SK-N-SH treated with all-trans-retinoic acid at 6 μM for 48 hours (cell line): Measurements from ENCODE around the gene PARVG.

Experiments used
- ATAC-seq: fragments of 200-7000 bp; cut with Tn5 transposase; 3 replicates; pipeline ENCODE4 v1.9.1; 2020; ENCODE audit warnings: mild to moderate bottlenecking, moderate library complexity
- BACH2 ChIP-seq: fragments of 250-450 bp; sonication (Bioruptor Pico); IDR thresholded peaks from 2 replicates; pipeline ENCODE4 v1.9.0; 2021; ENCODE audit warnings: mild to moderate bottlenecking, borderline replicate concordance
- CREB5 ChIP-seq: fragments of 250-450 bp; sonication (Bioruptor Pico); IDR thresholded peaks from 2 replicates; pipeline ENCODE4 v1.5.1; 2020; ENCODE audit warnings: low read depth, mild to moderate bottlenecking, moderate library complexity
- CSDC2 ChIP-seq: fragments of 250-450 bp; sonication (Bioruptor Pico); IDR thresholded peaks from 2 replicates; pipeline ENCODE4 v1.5.0; 2020; ENCODE audit warnings: mild to moderate bottlenecking, moderate library complexity
- CSRNP3 ChIP-seq: fragments of 250-450 bp; sonication (Bioruptor Pico); IDR thresholded peaks from 2 replicates; pipeline ENCODE4 v1.5.1; 2021; ENCODE audit warnings: mild to moderate bottlenecking, moderate library complexity
- ESRRG ChIP-seq: fragments of 250-450 bp; sonication (Bioruptor Pico); IDR thresholded peaks from 2 replicates; pipeline ENCODE4 v1.6.1; 2021; ENCODE audit warnings: mild to moderate bottlenecking
- GLIS3 ChIP-seq: fragments of 250-450 bp; sonication (Bioruptor Pico); IDR thresholded peaks from 2 replicates; pipeline ENCODE4 v1.5.0; 2020; ENCODE audit warnings: mild to moderate bottlenecking, moderate library complexity
- ISL1 ChIP-seq: fragments of 250-450 bp; sonication (Bioruptor Pico); IDR thresholded peaks from 2 replicates; pipeline ENCODE4 v2.1.2; 2022; ENCODE audit warnings: mild to moderate bottlenecking, moderate library complexity
- OSR1 ChIP-seq: fragments of 250-450 bp; sonication (Bioruptor Pico); IDR thresholded peaks from 2 replicates; pipeline ENCODE4 v1.8.0; 2022; ENCODE audit warnings: moderate library complexity, mild to moderate bottlenecking, inconsistent platforms
- PATZ1 ChIP-seq: fragments of 250-450 bp; sonication (Bioruptor Pico); IDR thresholded peaks from 2 replicates; pipeline ENCODE4 v1.8.0; 2020; ENCODE audit warnings: mild to moderate bottlenecking, moderate library complexity, borderline replicate concordance
- POU6F1 ChIP-seq: fragments of 250-450 bp; sonication (Bioruptor Pico); IDR thresholded peaks from 2 replicates; pipeline ENCODE4 v1.8.0; 2021; ENCODE audit warnings: low read depth, mild to moderate bottlenecking, moderate library complexity, borderline replicate concordance
- PPARA ChIP-seq: fragments of 250-450 bp; sonication (Bioruptor Pico); IDR thresholded peaks from 2 replicates; pipeline ENCODE4 v1.5.0; 2020; ENCODE audit warnings: mild to moderate bottlenecking, borderline replicate concordance
- RARB ChIP-seq: fragments of 250-450 bp; sonication (Bioruptor Pico); IDR thresholded peaks from 2 replicates; pipeline ENCODE4 v1.8.0; 2021; ENCODE audit warnings: mild to moderate bottlenecking, moderate library complexity
- SNAI2 ChIP-seq: fragments of 250-450 bp; sonication (Bioruptor Pico); IDR thresholded peaks from 2 replicates; pipeline ENCODE4 v1.5.0; 2020; ENCODE audit warnings: mild to moderate bottlenecking, moderate library complexity
- TCF4 ChIP-seq: fragments of 250-450 bp; sonication (Bioruptor Pico); IDR thresholded peaks from 2 replicates; pipeline ENCODE4 v1.8.0; 2021; ENCODE audit warnings: mild to moderate bottlenecking, moderate library complexity, borderline replicate concordance
- TOX ChIP-seq: fragments of 250-450 bp; sonication (Bioruptor Pico); IDR thresholded peaks from 2 replicates; pipeline ENCODE4 v1.8.0; 2021; ENCODE audit warnings: mild to moderate bottlenecking, moderate library complexity, borderline replicate concordance
- TSHZ2 ChIP-seq: fragments of 250-450 bp; sonication (Bioruptor Pico); IDR thresholded peaks from 2 replicates; pipeline ENCODE4 v1.5.0; 2020; ENCODE audit warnings: mild to moderate bottlenecking, moderate library complexity
- ZC3H10 ChIP-seq: fragments of 250-450 bp; sonication (Bioruptor Pico); IDR thresholded peaks from 2 replicates; pipeline ENCODE4 v1.5.1; 2021; ENCODE audit warnings: mild to moderate bottlenecking, moderate library complexity
- ZFP30 ChIP-seq: fragments of 450-650 bp; formaldehyde crosslinking; IDR thresholded peaks from 2 replicates; pipeline ENCODE4 v1.5.0; 2022; ENCODE audit warnings: mild to moderate bottlenecking, moderate library complexity
- ZNF565 ChIP-seq: fragments of 450-650 bp; formaldehyde crosslinking; conservative IDR thresholded peaks from 2 replicates; pipeline ENCODE4 v1.5.0; 2020; ENCODE audit warnings: low read depth, mild to moderate bottlenecking, moderate library complexity
- ZNF70 ChIP-seq: fragments of 450-650 bp; formaldehyde crosslinking; IDR thresholded peaks from 2 replicates; pipeline ENCODE4 v1.5.0; 2020; ENCODE audit warnings: mild to moderate bottlenecking, moderate library complexity
- ZNF8 ChIP-seq: fragments of 450-650 bp; formaldehyde crosslinking; IDR thresholded peaks from 2 replicates; pipeline ENCODE4 v1.5.0; 2020; ENCODE audit warnings: mild to moderate bottlenecking, moderate library complexity

Gene PARVG

GRCh38 chr22:44165286-44165874, 15.3 kb upstream of the PARVG start:
- ATAC-seq = no peak
- no peak for TF ChIP-seq ZNF565 (CRISPR knock-in tag)
- no peak for TF ChIP-seq CREB5 (CRISPR knock-in tag)
- TF ChIP-seq GLIS3 (CRISPR knock-in tag) = no peak
- no peak for TF ChIP-seq SNAI2
- no peak for TF ChIP-seq TOX (CRISPR knock-in tag)
- TF ChIP-seq TSHZ2 (CRISPR knock-in tag) = no peak
- TF ChIP-seq POU6F1 (CRISPR knock-in tag) = no peak
- no peak for TF ChIP-seq ESRRG (CRISPR knock-in tag)
- TF ChIP-seq BACH2 (CRISPR knock-in tag) = no peak
- no peak for TF ChIP-seq ISL1 (CRISPR knock-in tag)
- TF ChIP-seq ZNF70 (CRISPR knock-in tag) = no peak
- no peak for TF ChIP-seq PATZ1
- TF ChIP-seq OSR1 (CRISPR knock-in tag) = no peak
- no peak for TF ChIP-seq PPARA
- TF ChIP-seq ZFP30 = no peak
- TF ChIP-seq RARB (CRISPR knock-in tag) = no peak
- TF ChIP-seq CSRNP3 (CRISPR knock-in tag) = no peak
- TF ChIP-seq ZNF8 (CRISPR knock-in tag) = no peak

- no peak for TF ChIP-seq BACH2 (CRISPR knock-in tag)
- no peak for TF ChIP-seq SNAI2
- TF ChIP-seq RARB (CRISPR knock-in tag) = no peak
- TF ChIP-seq PPARA = no peak
- TF ChIP-seq TCF4 (CRISPR knock-in tag) = no peak
- no peak for TF ChIP-seq CSDC2 (CRISPR knock-in tag)
- no peak for TF ChIP-seq ZNF70 (CRISPR knock-in tag)
- TF ChIP-seq CREB5 (CRISPR knock-in tag) = no peak
- no peak for TF ChIP-seq CSRNP3 (CRISPR knock-in tag)
- no peak for TF ChIP-seq ZC3H10 (CRISPR knock-in tag)
- no peak for ATAC-seq
These were observed 14.0 kb upstream of the PARVG start for GRCh38 chr22:44166498-44167276.
